Nephron progenitor cell (in vitro differentiated cells): ENCODE measurements around the gene RAB27B.

Experiments used
- DNase-seq: peaks from one replicate; pipeline ENCODE4 v3.0.0; 2021
- H3K27ac Mint-ChIP-seq: 2 replicates; pipeline ENCODE4 v1.8.0; 2021; ENCODE audit warnings: mild to moderate bottlenecking, moderate library complexity, mixed read lengths
- H3K27me3 Mint-ChIP-seq: 2 replicates; pipeline ENCODE4 v1.8.0; 2021; ENCODE audit warnings: mild to moderate bottlenecking, low read depth, mixed read lengths; ENCODE audit not compliant: poor library complexity
- H3K36me3 Mint-ChIP-seq: 2 replicates; pipeline ENCODE4 v1.8.0; 2021; ENCODE audit warnings: low read depth, mixed read lengths
- H3K4me1 Mint-ChIP-seq: 2 replicates; pipeline ENCODE4 v1.8.0; 2021; ENCODE audit warnings: mixed read lengths
- H3K4me3 Mint-ChIP-seq: 2 replicates; pipeline ENCODE4 v1.8.0; 2021; ENCODE audit warnings: mild to moderate bottlenecking, moderate library complexity, mixed read lengths
- H3K9me3 Mint-ChIP-seq: 2 replicates; pipeline ENCODE4 v1.8.0; 2021; ENCODE audit warnings: mild to moderate bottlenecking, moderate library complexity, mixed read lengths
- TF ChIP-seq, protein P1 (sequence below): fragments of 200-600 bp; sonication (generic); IDR thresholded peaks from 2 replicates; pipeline ENCODE4 v1.5.0; 2021; ENCODE audit warnings: antibody characterized with exemption

RAB27B gene

DNA sequence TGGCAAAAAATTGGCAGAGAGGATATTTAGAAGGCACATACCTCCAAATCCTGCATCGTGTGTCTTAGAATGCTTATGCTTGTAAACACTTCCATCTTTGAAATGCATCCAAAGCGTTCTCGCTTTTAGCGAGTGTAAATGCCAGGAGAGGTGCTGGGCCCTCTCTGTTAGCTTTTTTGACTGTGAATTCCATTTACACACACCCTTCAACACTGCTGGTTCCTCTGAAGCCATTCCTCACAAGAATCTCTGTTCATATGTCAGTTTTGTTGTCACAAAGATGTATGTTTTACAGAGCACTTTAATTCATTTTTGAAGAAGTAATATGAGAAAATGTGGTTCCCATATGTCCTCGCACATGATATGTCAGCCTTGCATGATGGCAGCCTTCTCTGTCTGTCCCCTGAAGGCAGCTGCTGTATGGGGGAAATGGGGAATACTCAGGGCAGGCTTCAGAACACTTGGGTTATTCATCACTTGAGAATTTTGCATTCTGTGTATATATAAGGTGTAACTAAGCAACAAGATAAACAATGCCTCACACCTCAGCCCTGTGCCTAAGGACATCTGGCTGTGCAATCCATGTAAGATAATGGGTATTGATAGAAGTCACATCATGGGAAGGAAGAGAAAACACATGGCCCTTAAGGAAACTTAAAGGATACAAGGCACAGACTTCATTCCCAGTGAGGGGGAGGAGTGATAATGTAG, 52.3 kb downstream of the RAB27B start:
- no peak overlapping the region for H3K27ac Mint-ChIP-seq
- no peak for DNase-seq
- no peak overlapping the region for H3K4me3 Mint-ChIP-seq
- H3K27me3 Mint-ChIP-seq = peaks cover 3% of the 10 kb centered on the region
- H3K9me3 Mint-ChIP-seq = peaks cover 8% of the 10 kb centered on the region
- H3K36me3 Mint-ChIP-seq = no peaks in the 10 kb centered on the region
- TF ChIP-seq, protein P1, sequence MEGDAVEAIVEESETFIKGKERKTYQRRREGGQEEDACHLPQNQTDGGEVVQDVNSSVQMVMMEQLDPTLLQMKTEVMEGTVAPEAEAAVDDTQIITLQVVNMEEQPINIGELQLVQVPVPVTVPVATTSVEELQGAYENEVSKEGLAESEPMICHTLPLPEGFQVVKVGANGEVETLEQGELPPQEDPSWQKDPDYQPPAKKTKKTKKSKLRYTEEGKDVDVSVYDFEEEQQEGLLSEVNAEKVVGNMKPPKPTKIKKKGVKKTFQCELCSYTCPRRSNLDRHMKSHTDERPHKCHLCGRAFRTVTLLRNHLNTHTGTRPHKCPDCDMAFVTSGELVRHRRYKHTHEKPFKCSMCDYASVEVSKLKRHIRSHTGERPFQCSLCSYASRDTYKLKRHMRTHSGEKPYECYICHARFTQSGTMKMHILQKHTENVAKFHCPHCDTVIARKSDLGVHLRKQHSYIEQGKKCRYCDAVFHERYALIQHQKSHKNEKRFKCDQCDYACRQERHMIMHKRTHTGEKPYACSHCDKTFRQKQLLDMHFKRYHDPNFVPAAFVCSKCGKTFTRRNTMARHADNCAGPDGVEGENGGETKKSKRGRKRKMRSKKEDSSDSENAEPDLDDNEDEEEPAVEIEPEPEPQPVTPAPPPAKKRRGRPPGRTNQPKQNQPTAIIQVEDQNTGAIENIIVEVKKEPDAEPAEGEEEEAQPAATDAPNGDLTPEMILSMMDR = no peak
- peaks cover 6% of the 10 kb centered on the region for H3K4me1 Mint-ChIP-seq

DNA sequence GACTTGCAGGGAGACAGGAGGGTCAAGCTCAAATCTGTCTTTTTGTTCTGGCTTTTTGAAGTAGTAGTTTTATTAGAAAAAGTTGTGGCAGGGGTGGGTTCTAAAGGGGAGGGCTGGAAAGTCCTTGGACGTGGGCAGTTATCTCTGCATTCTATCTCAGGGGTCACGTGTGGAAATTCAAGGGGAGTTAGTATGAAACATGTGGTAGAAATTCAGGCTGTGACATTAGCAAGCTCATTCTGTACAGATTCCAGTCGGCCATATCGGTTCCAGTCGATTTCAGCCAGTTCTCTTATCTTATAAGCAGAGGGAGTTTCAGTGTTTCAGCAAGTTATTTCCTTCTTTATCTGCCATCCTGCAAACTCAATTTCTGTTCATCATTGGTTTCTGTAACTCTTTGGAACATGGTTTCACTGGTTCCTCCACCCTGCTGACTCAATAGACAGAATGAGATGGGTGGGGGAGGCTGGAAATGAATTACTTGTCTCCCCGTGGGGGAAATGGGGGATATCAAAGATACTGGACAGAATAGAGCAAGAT, 53.0 kb downstream of the RAB27B start:
- Mint-ChIP-seq H3K36me3 (no peaks in the 10 kb centered on the region), H3K27me3 (no peaks in the 10 kb centered on the region), H3K4me1 (peaks cover 6% of the 10 kb centered on the region), H3K4me3 (no peak overlapping the region), H3K27ac (no peak overlapping the region), H3K9me3 (peaks cover 9% of the 10 kb centered on the region)
- DNase-seq = no peak
- TF ChIP-seq, protein P1 = no peak

DNA sequence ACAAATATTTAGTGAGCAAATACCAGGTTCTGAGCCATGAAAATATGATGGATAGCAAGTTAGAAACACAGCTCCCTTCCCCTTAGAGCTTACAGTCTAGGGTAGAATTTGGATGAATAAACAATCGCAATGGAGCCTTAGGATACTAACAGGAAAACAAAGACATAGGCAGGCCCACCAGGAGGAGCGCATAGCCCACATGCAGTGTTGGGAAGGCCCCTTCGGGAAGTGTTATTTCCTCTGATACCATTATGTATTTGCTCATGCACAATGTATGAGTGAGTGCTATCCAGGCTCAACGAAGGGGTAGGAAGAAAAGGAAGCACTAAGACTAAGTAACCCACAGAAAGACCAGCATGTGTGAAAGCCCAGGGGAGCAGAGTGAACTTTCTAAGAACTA, 54.0 kb downstream of the RAB27B start:
- Mint-ChIP-seq H3K4me1 (peaks cover 6% of the 10 kb centered on the region), H3K4me3 (no peak overlapping the region), H3K36me3 (no peaks in the 10 kb centered on the region), H3K27ac (no peak overlapping the region), H3K27me3 (no peaks in the 10 kb centered on the region), H3K9me3 (peaks cover 9% of the 10 kb centered on the region)
- TF ChIP-seq, protein P1 = no peak
- no peak for DNase-seq

DNA sequence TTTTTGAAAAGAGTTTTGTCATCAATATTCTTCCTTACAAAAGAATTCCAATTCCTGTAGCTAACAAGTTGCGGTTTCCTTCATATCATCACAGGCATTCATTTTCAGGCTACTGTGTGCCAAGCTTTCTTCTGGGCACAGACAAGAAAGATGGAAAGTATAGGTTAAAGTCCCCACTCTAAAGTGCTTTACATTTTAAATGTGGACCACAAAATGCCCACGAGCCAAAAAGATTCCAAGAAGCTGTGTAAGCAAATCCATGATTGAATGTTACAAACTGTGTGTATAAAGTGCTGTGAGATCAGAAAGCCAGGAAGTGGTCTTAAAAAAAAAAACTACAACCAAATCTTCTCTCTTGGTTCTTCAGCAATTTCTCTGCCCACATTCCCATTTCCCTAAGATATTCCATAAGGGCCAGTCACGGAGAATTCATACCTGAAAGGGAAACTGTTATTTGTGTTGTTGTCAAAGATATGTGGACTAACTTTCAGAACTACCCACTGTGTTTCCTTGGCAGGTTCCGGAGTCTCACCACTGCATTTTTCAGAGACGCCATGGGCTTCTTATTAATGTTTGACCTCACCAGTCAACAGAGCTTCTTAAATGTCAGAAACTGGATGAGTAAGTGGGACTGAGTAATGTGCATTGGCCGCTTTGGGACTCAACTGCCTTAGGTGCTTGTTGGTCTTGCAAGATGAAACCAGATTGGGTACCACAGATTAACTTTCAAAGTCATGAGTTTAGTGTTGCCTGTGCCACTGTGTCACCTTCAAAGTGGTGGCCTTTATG, 55.7 kb downstream of the RAB27B start:
- TF ChIP-seq, protein P1 = no peak
- Mint-ChIP-seq H3K27me3 (no peaks in the 10 kb centered on the region), H3K4me1 (peaks cover 6% of the 10 kb centered on the region), H3K9me3 (peaks cover 9% of the 10 kb centered on the region), H3K27ac (no peak overlapping the region), H3K36me3 (no peaks in the 10 kb centered on the region), H3K4me3 (no peak overlapping the region)
- DNase-seq = no peak

DNA sequence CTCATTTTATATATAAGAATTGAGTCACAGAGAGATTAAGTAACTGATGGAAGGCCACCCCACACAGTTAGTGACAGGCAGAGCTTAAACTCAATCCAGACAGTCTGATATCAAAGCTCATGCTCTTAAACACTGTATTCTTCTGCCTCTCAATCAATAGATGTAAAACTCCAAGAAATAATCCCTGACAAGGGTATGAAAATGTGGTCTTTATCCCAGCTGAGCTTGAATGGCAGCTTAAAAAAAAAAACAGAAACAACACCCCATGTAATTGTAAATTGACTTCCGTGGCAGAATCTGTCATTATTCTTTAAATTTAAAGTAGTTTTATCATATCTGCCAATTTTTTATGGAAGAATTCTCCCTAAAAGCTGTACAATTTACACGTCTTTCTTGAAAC, 60.1 kb downstream of the RAB27B start:
- H3K9me3 Mint-ChIP-seq = peaks cover 5% of the 10 kb centered on the region
- no peaks in the 10 kb centered on the region for H3K27me3 Mint-ChIP-seq
- TF ChIP-seq, protein P1 = no peak
- no peak overlapping the region for H3K27ac Mint-ChIP-seq
- no peak for DNase-seq
- no peak overlapping the region for H3K4me3 Mint-ChIP-seq
- H3K4me1 Mint-ChIP-seq = no peaks in the 10 kb centered on the region
- no peaks in the 10 kb centered on the region for H3K36me3 Mint-ChIP-seq
